Vagina (tissue), 2 donors: ENCODE data around the gene SCG2. TPM values are rescaled to one million over a fixed set of nuclear protein-coding genes. Genes with fewer than 3 reads are reported as not detected.

Experiments used
- DNase-seq, 2 donors: peaks; one replicate each; pipeline ENCODE4 v3.0.0-alpha.2; 2017; ENCODE audit errors: extremely low spot score in 2 of 2
- H3K27ac ChIP-seq: fragments of 200-600 bp; sonication (generic); one replicate; pipeline ENCODE4 v1.5.1; 2019
- H3K27me3 ChIP-seq: fragments of 200-600 bp; sonication (generic); one replicate; pipeline ENCODE4 v1.5.1; 2019
- H3K36me3 ChIP-seq, 2 donors: fragments of 200-600 bp; sonication (generic); one replicate each; pipeline ENCODE4 v1.5.1; 2017 to 2019
- H3K4me1 ChIP-seq: fragments of 200-600 bp; sonication (generic); one replicate; pipeline ENCODE4 v1.5.1; 2019
- H3K4me3 ChIP-seq, 2 donors: fragments of 200-600 bp; sonication (generic); 1 replicate in 1 of 2; 2 replicates in 1 of 2; pipeline ENCODE4 v1.5.1; 2016 to 2019
- H3K9me3 ChIP-seq: fragments of 200-600 bp; sonication (generic); one replicate; pipeline ENCODE4 v1.5.1; 2019
- CTCF ChIP-seq, 3 experiments: fragments of 450-650 bp in 2 of 3; fragments of 200-600 bp in 1 of 3; sonication (generic) in 1 of 3; IDR thresholded peaks; one replicate each; pipeline ENCODE4 v1.5.1; 2017 to 2019; ENCODE audit warnings: antibody characterized with exemption in 3 of 3, mild to moderate bottlenecking in 2 of 3, moderate library complexity in 2 of 3
- POLR2A ChIP-seq, 2 donors: fragments of 450-650 bp; IDR thresholded peaks; one replicate each; pipeline ENCODE4 v1.6.1; 2017; ENCODE audit warnings: antibody characterized with exemption in 2 of 2, mild to moderate bottlenecking in 2 of 2, moderate library complexity in 2 of 2
- POLR2AphosphoS5 ChIP-seq, 2 donors: sonication (generic); formaldehyde crosslinking; IDR thresholded peaks; one replicate each; pipeline ENCODE4 v1.9.0; 2017; ENCODE audit warnings: antibody characterized with exemption in 2 of 2, mild to moderate bottlenecking in 2 of 2, low read depth in 1 of 2; ENCODE audit not compliant: insufficient read depth in 1 of 2
- intact Hi-C: fragments of 100-400 bp; cut with DNase I; formaldehyde crosslinking; loops from one replicate; pipeline ENCODE4 v1.15.1; 2023
- total RNA-seq: library from RNA; depleted of rRNA; stranded (reverse); fragments of >200 nt; gene quantifications from one replicate; pipeline ENCODE4 v1.2.3, GENCODE V29; 2016

SCG2 gene
- total RNA-seq, 1 donor from 2014 or later, result 13.3 TPM

- intact Hi-C loops, result no loop called here
- H3K27me3 ChIP-seq, result no peaks in the 10 kb centered on the region
- TF ChIP-seq POLR2AphosphoS5 (IDR thresholded peaks at IDR 0.05; ENCODE audit: insufficient read depth in 1 of 2, low read depth in 1 of 2) (no peak), CTCF (IDR thresholded peaks at IDR 0.05) (no peak), POLR2A (IDR thresholded peaks at IDR 0.05) (no peak)
- DNase-seq, result no peak
- no peaks in the 10 kb centered on the region for H3K9me3 ChIP-seq
- no peak overlapping the region for H3K4me3 ChIP-seq
- no peak overlapping the region for H3K27ac ChIP-seq
- H3K36me3 ChIP-seq, result no peaks in the 10 kb centered on the region
- peaks cover 14% of the 10 kb centered on the region for H3K4me1 ChIP-seq
Observed at GRCh38 chr2:223580951-223581350, 21.2 kb downstream of the SCG2 start.

GRCh38 chr2:223578846-223579245, 23.3 kb downstream of the SCG2 start:
- no peak for DNase-seq
- H3K27ac ChIP-seq, result no peak overlapping the region
- H3K9me3 ChIP-seq, result no peaks in the 10 kb centered on the region
- no peak overlapping the region for H3K4me3 ChIP-seq
- TF ChIP-seq POLR2A (IDR thresholded peaks at IDR 0.05), result no peak
- TF ChIP-seq CTCF (IDR thresholded peaks at IDR 0.05), result no peak
- no peak for TF ChIP-seq POLR2AphosphoS5 (IDR thresholded peaks at IDR 0.05; ENCODE audit: insufficient read depth in 1 of 2, low read depth in 1 of 2)
- no peaks in the 10 kb centered on the region for H3K27me3 ChIP-seq
- H3K36me3 ChIP-seq, result no peaks in the 10 kb centered on the region
- intact Hi-C loops, result no loop called here
- H3K4me1 ChIP-seq, result peaks cover 14% of the 10 kb centered on the region

- DNase-seq, result no peak
- Histone ChIP-seq H3K36me3 (no peaks in the 10 kb centered on the region), H3K27ac (no peak overlapping the region), H3K9me3 (no peaks in the 10 kb centered on the region), H3K4me1 (peaks cover 14% of the 10 kb centered on the region), H3K27me3 (no peaks in the 10 kb centered on the region), H3K4me3 (no peak overlapping the region)
- TF ChIP-seq POLR2AphosphoS5 (IDR thresholded peaks at IDR 0.05; ENCODE audit: insufficient read depth in 1 of 2, low read depth in 1 of 2) (no peak), CTCF (IDR thresholded peaks at IDR 0.05) (no peak), POLR2A (IDR thresholded peaks at IDR 0.05) (no peak)
- intact Hi-C loops, result no loop called here
Observed at GRCh38 chr2:223576873-223577272, 25.3 kb downstream of the SCG2 start.

GRCh38 chr2:223570784-223571183, 31.4 kb downstream of the SCG2 start:
- Histone ChIP-seq H3K27me3 (no peaks in the 10 kb centered on the region), H3K36me3 (no peaks in the 10 kb centered on the region), H3K4me3 (no peak overlapping the region), H3K27ac (no peak overlapping the region), H3K9me3 (no peaks in the 10 kb centered on the region), H3K4me1 (no peaks in the 10 kb centered on the region)
- no peak for DNase-seq
- intact Hi-C loops, result no loop called here
- TF ChIP-seq POLR2AphosphoS5 (IDR thresholded peaks at IDR 0.05; ENCODE audit: insufficient read depth in 1 of 2, low read depth in 1 of 2), result no peak
- TF ChIP-seq POLR2A (IDR thresholded peaks at IDR 0.05), result no peak
- no peak for TF ChIP-seq CTCF (IDR thresholded peaks at IDR 0.05)

GRCh38 chr2:223566396-223566795, 35.8 kb downstream of the SCG2 start:
- DNase-seq, result no peak
- TF ChIP-seq CTCF (IDR thresholded peaks at IDR 0.05) (no peak), POLR2A (IDR thresholded peaks at IDR 0.05) (no peak), POLR2AphosphoS5 (IDR thresholded peaks at IDR 0.05; ENCODE audit: insufficient read depth in 1 of 2, low read depth in 1 of 2) (no peak)
- no peaks in the 10 kb centered on the region for H3K27me3 ChIP-seq
- no peak overlapping the region for H3K27ac ChIP-seq
- no peaks in the 10 kb centered on the region for H3K4me1 ChIP-seq
- intact Hi-C loops, result no loop called here
- no peaks in the 10 kb centered on the region for H3K36me3 ChIP-seq
- no peaks in the 10 kb centered on the region for H3K9me3 ChIP-seq
- no peak overlapping the region for H3K4me3 ChIP-seq
